WTC11 (cell line): ENCODE measurements around the gene CRAT. TPM values are rescaled to one million over a fixed set of nuclear protein-coding genes. Genes with fewer than 3 reads are reported as not detected.

Source experiments
- ATAC-seq: fragments of 200-7000 bp; cut with Tn5 transposase; 2 replicates; pipeline ENCODE4 v1.10.0; 2021; ENCODE audit warnings: mild to moderate bottlenecking, moderate library complexity
- CTCF ChIA-PET: fragments of 300-600 bp; sonication (Branson Sonifier 250); formaldehyde crosslinking; loops from one replicate; lab custom pipeline; 2021; ENCODE audit warnings: antibody characterized with exemption; lab: Charles Lee
- POLR2A ChIA-PET: fragments of 350-600 bp; sonication (Branson Sonifier 250); formaldehyde crosslinking; loops from one replicate; lab custom pipeline; 2021; ENCODE audit warnings: antibody characterized with exemption; lab: Charles Lee
- DNase-seq: peaks from one replicate; pipeline ENCODE4 v3.0.0; 2021; ENCODE audit warnings: low spot score
- H3K27ac Mint-ChIP-seq: 2 replicates; pipeline ENCODE4 v1.8.0; 2021; ENCODE audit warnings: mixed read lengths
- H3K27me3 Mint-ChIP-seq: 2 replicates; pipeline ENCODE4 v1.8.0; 2021; ENCODE audit warnings: low read depth, mild to moderate bottlenecking, moderate library complexity, mixed read lengths
- H3K36me3 Mint-ChIP-seq: 2 replicates; pipeline ENCODE4 v1.8.0; 2021; ENCODE audit warnings: mixed read lengths
- H3K4me1 Mint-ChIP-seq: 2 replicates; pipeline ENCODE4 v1.8.0; 2022; ENCODE audit warnings: mixed read lengths
- H3K4me3 Mint-ChIP-seq: 2 replicates; pipeline ENCODE4 v1.8.0; 2021; ENCODE audit warnings: mild to moderate bottlenecking, moderate library complexity, mixed read lengths
- H3K9me3 Mint-ChIP-seq: 2 replicates; pipeline ENCODE4 v1.8.0; 2021; ENCODE audit warnings: mixed read lengths
- ATF1 ChIP-seq: sonication (generic); formaldehyde crosslinking; IDR thresholded peaks from 2 replicates; pipeline ENCODE4 v1.8.1; 2023; ENCODE audit warnings: mild to moderate bottlenecking, moderate library complexity, missing genetic modification reagents
- ESRRA ChIP-seq: sonication (generic); formaldehyde crosslinking; IDR thresholded peaks from 2 replicates; pipeline ENCODE4 v1.8.1; 2022; ENCODE audit warnings: mild to moderate bottlenecking, missing genetic modification reagents, borderline replicate concordance
- FOXP1 ChIP-seq: sonication (generic); formaldehyde crosslinking; IDR thresholded peaks from 2 replicates; pipeline ENCODE4 v1.8.0; 2022; ENCODE audit warnings: missing genetic modification reagents, mild to moderate bottlenecking, moderate library complexity, borderline replicate concordance
- FOXP4 ChIP-seq: sonication (generic); formaldehyde crosslinking; IDR thresholded peaks from 2 replicates; pipeline ENCODE4 v1.8.0; 2022; ENCODE audit warnings: mild to moderate bottlenecking, missing genetic modification reagents
- GABPB1 ChIP-seq: sonication (generic); formaldehyde crosslinking; IDR thresholded peaks from 2 replicates; pipeline ENCODE4 v1.8.1; 2023; ENCODE audit warnings: mild to moderate bottlenecking, missing genetic modification reagents
- GTF2I ChIP-seq: fragments of 250-450 bp; sonication (Bioruptor Pico); conservative IDR thresholded peaks from 2 replicates; pipeline ENCODE4 v1.4.0; 2021; ENCODE audit warnings: mild to moderate bottlenecking
- NFE2L1 ChIP-seq: sonication (generic); formaldehyde crosslinking; IDR thresholded peaks from 2 replicates; pipeline ENCODE4 v1.8.1; 2023; ENCODE audit warnings: missing genetic modification reagents
- SMAD4 ChIP-seq: sonication (generic); formaldehyde crosslinking; IDR thresholded peaks from 2 replicates; pipeline ENCODE4 v1.8.0; 2022; ENCODE audit warnings: mild to moderate bottlenecking, missing genetic modification reagents
- ZBTB43 ChIP-seq: sonication (generic); formaldehyde crosslinking; IDR thresholded peaks from 2 replicates; pipeline ENCODE4 v1.8.1; 2023; ENCODE audit warnings: mild to moderate bottlenecking, missing genetic modification reagents
- ZNF219 ChIP-seq: sonication (generic); formaldehyde crosslinking; IDR thresholded peaks from 2 replicates; pipeline ENCODE4 v1.8.0; 2023; ENCODE audit warnings: missing genetic modification reagents, mild to moderate bottlenecking, borderline replicate concordance
- ZNF263 ChIP-seq: sonication (generic); formaldehyde crosslinking; IDR thresholded peaks from 2 replicates; pipeline ENCODE4 v1.8.1; 2022; ENCODE audit warnings: low read depth, mild to moderate bottlenecking, moderate library complexity, missing genetic modification reagents
- ZNF281 ChIP-seq: sonication (generic); formaldehyde crosslinking; IDR thresholded peaks from 2 replicates; pipeline ENCODE4 v1.8.0; 2023; ENCODE audit warnings: mild to moderate bottlenecking, missing genetic modification reagents
- ZNF416 ChIP-seq: fragments of 250-450 bp; sonication (Bioruptor Pico); IDR thresholded peaks from 2 replicates; pipeline ENCODE4 v1.9.0; 2021; ENCODE audit warnings: mild to moderate bottlenecking, inconsistent platforms
- total RNA-seq: library from RNA; stranded (reverse); gene quantifications from 3 replicates; pipeline ENCODE4 v1.2.3, GENCODE V29; 2021
- TF ChIP-seq, protein P1 (sequence below): sonication (generic); formaldehyde crosslinking; conservative IDR thresholded peaks from 2 replicates; pipeline ENCODE4 v1.8.1; 2022; ENCODE audit warnings: mild to moderate bottlenecking, missing genetic modification reagents
- TF ChIP-seq, protein P2 (sequence below): sonication (generic); formaldehyde crosslinking; IDR thresholded peaks from 2 replicates; pipeline ENCODE4 v1.8.0; 2022; ENCODE audit warnings: mild to moderate bottlenecking, missing genetic modification reagents
- TF ChIP-seq, protein P3 (sequence below): fragments of 250-450 bp; sonication (Bioruptor Pico); conservative IDR thresholded peaks from 2 replicates; pipeline ENCODE4 v1.9.0; 2021; ENCODE audit warnings: mild to moderate bottlenecking
- TF ChIP-seq, protein P4 (sequence below): sonication (generic); formaldehyde crosslinking; IDR thresholded peaks from 2 replicates; pipeline ENCODE4 v1.8.1; 2023; ENCODE audit warnings: mild to moderate bottlenecking, missing genetic modification reagents, moderate library complexity
- TF ChIP-seq, protein P5 (sequence below): sonication (generic); formaldehyde crosslinking; IDR thresholded peaks from 2 replicates; pipeline ENCODE4 v1.8.1; 2023; ENCODE audit warnings: mild to moderate bottlenecking, moderate library complexity, missing genetic modification reagents

CRAT gene
- total RNA-seq, 1 experiment from 2014 or later: 17.2 TPM

- Mint-ChIP-seq H3K4me1 (peaks cover 10% of the 10 kb centered on the region), H3K27ac (no peak overlapping the region), H3K27me3 (peaks cover 17% of the 10 kb centered on the region), H3K9me3 (no peaks in the 10 kb centered on the region), H3K4me3 (no peak overlapping the region), H3K36me3 (no peaks in the 10 kb centered on the region)
- ChIA-PET CTCF (interaction anchor here (1.5 kb wide), 1 partner anchor 31 kb away, joined by 5 read pairs; no protein-coding TSS in a partner anchor), POLR2A (interaction anchor here (0.6 kb wide), 1 partner anchor 202 kb away, joined by 3 read pairs; no protein-coding TSS in a partner anchor)
- no peak for DNase-seq
- ATAC-seq: no peak
- TF ChIP-seq ZNF219 (CRISPR knock-in tag) (no peak), ATF1 (CRISPR knock-in tag) (no peak), NFE2L1 (CRISPR knock-in tag) (no peak), ZNF263 (CRISPR knock-in tag) (no peak), ZBTB43 (no peak), ZNF281 (CRISPR knock-in tag) (no peak), SMAD4 (CRISPR knock-in tag) (no peak), ZNF416 (no peak)
- TF ChIP-seq, all 79 proteins: peak for 0
Observed at GRCh38 chr9:129108083-129108804, 2.3 kb downstream of the CRAT start.

- DNase-seq: no peak
- peak overlapping the region; percentile 5; the same call in 1 of the 2 replicates for H3K27ac Mint-ChIP-seq
- no peak overlapping the region for H3K4me3 Mint-ChIP-seq
- H3K27me3 Mint-ChIP-seq: peaks cover 17% of the 10 kb centered on the region
- TF ChIP-seq ZNF219 (CRISPR knock-in tag) (no peak), FOXP1 (CRISPR knock-in tag) (no peak), ZNF416 (no peak), GABPB1 (CRISPR knock-in tag) (no peak), GTF2I (CRISPR knock-in tag) (no peak), ESRRA (no peak), FOXP4 (CRISPR knock-in tag) (no peak)
- TF ChIP-seq, protein P1, sequence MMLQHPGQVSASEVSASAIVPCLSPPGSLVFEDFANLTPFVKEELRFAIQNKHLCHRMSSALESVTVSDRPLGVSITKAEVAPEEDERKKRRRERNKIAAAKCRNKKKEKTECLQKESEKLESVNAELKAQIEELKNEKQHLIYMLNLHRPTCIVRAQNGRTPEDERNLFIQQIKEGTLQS (CRISPR knock-in tag): no peak
- TF ChIP-seq, protein P2, sequence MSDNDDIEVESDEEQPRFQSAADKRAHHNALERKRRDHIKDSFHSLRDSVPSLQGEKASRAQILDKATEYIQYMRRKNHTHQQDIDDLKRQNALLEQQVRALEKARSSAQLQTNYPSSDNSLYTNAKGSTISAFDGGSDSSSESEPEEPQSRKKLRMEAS (CRISPR knock-in tag): no peak
- TF ChIP-seq, protein P3, sequence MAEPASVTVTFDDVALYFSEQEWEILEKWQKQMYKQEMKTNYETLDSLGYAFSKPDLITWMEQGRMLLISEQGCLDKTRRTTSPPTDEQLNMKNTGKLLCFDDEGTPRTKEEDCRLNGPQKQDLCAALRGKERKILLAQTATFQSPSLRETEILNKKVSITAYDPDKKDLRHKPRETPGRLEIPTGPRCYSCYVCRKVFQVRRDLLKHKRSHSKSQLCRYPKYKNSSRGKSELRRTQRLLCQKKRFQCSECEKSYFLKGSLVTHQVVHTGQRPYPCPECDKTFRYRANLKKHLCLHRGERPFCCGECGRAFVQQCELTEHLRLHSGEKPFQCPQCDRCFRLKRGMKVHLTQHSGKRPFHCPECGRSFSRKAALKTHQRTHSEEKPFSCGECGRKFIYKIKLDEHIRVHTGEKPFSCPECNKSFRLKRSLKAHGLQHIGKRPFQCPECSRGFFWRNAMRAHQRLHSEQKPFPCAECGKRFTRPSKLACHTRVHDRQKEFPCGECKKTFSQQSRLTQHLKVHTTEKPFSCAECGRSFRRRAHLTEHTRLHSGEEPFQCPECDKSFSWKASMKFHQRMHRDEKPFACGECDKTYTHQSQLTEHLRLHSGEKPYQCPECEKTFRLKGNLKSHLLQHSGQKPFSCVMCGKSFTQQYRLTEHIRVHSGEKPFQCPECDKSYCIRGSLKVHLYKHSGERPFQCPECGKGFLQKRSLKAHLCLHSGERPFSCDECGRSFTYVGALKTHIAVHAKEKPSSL (CRISPR knock-in tag): no peak
- TF ChIP-seq, protein P4, sequence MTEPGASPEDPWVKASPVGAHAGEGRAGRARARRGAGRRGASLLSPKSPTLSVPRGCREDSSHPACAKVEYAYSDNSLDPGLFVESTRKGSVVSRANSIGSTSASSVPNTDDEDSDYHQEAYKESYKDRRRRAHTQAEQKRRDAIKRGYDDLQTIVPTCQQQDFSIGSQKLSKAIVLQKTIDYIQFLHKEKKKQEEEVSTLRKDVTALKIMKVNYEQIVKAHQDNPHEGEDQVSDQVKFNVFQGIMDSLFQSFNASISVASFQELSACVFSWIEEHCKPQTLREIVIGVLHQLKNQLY (CRISPR knock-in tag): no peak
- TF ChIP-seq, protein P5, sequence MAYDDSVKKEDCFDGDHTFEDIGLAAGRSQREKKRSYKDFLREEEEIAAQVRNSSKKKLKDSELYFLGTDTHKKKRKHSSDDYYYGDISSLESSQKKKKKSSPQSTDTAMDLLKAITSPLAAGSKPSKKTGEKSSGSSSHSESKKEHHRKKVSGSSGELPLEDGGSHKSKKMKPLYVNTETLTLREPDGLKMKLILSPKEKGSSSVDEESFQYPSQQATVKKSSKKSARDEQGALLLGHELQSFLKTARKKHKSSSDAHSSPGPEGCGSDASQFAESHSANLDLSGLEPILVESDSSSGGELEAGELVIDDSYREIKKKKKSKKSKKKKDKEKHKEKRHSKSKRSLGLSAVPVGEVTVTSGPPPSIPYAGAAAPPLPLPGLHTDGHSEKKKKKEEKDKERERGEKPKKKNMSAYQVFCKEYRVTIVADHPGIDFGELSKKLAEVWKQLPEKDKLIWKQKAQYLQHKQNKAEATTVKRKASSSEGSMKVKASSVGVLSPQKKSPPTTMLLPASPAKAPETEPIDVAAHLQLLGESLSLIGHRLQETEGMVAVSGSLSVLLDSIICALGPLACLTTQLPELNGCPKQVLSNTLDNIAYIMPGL (CRISPR knock-in tag): no peak
- CTCF ChIA-PET: no interaction called here
- POLR2A ChIA-PET: no interaction called here
- no peak for ATAC-seq
- peaks cover 10% of the 10 kb centered on the region for H3K4me1 Mint-ChIP-seq
- no peaks in the 10 kb centered on the region for H3K9me3 Mint-ChIP-seq
- no peaks in the 10 kb centered on the region for H3K36me3 Mint-ChIP-seq
Observed at GRCh38 chr9:129107651-129108050, 2.9 kb downstream of the CRAT start.
